ENCODE measurements around the gene MORN1.

Gene MORN1

DNA sequence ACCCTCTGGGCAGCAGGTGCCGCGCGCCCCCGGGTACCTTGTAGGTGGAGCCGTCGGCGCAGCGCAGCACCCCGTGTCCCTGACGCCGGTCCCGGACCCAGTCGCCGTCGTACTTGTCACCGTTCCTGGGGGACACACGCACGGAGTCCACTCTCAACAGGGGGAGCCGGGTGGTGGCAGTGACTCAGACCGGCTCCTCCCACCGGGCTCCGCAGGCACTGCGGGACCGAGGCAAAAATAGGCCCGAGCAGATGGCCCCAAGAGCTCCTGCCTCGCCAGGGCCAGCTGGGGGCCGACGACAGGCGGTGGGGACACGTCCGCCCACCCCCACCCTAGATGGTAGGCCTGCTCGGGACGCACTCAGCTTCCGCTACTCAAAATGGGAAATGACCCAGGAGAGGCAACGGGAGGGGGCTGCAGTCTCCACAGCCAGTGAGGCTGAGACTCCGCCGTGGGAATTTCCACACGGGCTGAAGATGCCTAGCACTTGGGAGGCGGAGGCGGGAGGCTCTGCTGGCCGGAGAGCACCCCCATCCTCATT, 6.3 kb downstream of the MORN1 start:
- no peak for DNase-seq

DNA sequence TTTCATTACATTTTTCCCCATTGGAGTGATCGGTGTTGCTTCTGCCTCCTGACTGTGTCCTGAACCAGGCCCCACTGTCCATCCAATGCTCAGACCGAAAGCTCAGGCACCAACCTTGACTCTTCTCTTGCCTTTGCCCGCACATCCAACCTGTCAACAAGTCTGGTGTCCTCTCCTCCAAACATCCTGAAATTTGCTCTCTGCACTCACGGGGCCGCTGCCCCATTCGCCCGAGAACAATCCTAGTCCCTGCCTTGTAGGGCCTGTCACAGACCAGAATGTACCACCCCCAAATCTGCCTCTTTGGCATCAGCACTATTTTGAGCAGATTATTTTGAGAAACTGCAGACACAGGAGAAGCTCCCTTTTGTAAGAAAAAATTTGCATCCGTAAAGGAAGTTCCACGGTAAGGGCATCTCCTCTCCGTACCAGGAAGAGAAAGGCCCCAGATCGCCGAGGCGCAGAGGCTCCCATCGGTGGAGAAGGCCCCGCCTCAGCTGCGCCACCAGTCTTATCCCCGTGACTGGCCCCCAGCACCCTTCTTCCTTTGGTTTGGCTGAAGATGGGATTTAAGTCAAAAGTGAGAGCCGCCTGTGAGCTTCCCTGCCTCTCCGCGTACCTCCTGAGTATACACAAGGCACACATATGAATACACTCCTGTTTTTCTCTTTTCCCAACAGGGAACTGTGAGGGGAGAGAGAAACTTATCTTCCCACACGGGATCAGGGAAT, 7.1 kb downstream of the MORN1 start:
- no peak for DNase-seq

DNA sequence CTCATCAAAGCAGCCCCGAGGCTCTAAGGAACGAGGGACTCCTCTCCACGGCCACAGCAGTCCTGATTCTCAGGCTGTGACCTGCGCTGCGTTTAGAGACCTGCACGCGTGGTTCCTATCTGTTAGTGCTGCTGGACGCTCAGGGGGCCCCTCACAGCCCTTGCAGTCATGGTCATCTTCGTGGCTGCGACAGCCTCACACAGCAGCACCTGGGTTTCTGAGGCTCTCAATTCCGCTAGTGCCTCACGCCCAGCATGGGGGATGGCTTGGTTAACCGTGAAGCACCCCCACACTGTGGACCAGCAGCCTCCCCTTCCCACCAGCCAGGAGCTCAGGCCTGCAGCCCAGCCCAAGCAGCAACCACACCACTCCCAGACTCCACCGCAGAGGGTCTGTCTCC, 7.8 kb downstream of the MORN1 start:
- no peak for DNase-seq

DNA sequence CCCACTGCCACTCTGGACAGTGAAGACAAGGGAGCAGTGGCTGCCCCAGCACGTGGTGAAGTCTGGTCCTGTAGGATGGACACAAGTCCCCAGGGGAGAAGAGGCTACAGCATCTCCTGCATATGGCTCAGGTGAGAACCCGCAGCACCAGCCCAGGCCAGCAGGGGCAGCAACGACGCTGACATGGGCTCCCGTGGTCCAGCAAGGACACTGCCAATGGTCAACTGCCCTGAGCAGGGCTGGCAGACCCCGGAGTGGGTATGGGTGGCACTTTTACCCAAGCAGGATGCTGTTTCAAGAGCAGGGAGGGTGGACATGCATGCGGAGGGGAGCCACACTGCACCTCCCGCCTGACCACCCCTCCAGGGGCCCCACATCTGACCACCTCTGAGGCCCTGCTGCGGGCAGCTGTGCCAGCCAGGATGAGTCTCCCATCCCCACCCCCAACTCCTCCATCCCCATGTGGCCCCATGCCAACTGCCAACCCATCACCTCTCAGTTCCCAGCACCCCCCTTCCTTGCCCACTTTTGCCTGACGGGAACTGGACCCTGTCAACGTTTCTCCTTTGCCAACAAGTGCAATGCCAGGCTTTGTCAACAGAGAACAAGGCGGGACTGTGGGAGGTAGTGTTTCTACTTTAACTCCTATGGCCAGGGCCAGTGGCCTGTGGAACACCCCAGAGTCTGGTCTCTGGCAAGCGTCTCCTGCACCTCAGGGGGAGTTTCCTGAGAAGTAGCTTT, 8.6 kb downstream of the MORN1 start:
- peak; percentile 65 for DNase-seq

DNA sequence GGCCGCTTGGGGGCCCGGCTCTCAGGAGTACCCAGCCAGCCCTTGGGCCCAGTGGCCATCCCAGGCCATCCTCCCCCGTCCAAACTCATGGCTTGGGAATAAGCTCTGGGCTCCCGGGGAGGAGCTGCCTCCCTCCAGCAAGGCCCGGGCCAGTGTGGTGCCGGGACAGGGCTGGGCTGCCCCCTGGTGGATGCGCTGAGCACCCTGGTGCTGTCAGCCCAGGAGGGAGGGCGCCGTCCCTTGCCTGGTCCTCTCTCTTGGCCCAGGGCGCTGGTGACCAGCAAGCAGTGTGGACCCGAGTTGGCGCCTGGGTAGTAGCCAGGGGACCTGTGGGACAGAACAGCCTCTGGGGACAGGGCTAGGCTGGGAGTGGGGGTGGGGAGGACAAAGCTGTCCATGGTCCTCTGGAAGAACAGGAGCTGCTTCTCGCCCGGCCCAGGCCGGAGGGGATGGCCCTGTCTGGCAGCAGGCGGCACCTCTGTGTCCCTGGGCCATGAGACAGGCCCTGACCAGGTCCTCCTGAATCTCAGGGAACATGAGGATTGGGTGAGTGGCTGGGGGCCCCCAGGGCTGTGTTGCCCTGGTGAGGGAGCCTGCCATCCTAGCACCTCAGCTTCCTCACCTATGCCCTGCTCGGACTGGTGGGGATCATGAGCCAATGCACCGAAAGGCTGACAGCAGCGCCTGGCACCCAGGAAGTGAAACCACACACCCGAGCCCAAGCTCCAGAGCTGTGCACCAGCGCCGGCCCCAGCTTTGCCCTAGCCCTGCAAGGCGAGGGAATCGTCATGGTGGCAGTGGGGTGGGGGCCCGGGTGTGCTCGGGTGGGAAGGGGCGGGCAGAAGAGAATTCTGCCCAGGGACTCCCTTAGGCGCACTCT, 9.4 kb downstream of the MORN1 start:
- DNase-seq = peak; percentile 77

DNA sequence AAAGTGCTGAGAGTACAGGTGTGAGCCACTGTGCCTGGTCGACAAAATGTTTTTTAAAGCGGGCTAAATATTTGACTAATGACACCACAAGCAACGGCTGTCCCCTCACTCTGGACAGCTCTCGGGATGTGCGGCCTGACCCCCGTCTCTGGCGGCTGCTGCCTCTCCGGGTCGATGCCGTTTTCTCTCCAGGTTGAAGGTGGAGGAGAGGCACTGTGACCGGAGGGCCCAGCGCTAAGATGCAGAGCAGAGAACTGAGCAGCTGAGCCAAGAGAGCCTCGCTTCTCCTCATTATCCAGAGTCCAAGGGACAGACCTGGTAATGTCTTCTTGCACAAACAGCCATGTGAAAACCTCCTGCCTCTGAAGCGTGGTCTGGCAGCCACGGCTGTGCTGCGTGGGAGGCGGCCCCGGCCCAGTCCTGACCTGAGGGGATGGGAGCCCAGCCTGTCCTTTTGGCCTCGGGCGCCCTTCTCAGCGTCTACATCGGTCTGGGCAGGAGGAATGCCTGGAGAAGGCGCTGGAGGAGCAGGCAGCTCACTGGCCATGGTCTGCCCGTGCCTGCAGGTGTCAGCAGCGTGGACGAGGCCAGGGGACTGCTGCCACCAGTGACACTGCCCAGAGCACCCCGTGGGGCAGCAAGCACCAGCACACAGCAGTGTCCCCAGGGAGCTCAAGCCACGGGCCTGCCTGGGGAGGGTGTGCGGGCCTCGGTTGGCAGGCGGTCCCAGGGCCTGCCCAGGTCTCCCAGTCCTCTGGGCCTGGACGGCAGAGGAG, 10.3 kb downstream of the MORN1 start:
- no peak for DNase-seq

DNA sequence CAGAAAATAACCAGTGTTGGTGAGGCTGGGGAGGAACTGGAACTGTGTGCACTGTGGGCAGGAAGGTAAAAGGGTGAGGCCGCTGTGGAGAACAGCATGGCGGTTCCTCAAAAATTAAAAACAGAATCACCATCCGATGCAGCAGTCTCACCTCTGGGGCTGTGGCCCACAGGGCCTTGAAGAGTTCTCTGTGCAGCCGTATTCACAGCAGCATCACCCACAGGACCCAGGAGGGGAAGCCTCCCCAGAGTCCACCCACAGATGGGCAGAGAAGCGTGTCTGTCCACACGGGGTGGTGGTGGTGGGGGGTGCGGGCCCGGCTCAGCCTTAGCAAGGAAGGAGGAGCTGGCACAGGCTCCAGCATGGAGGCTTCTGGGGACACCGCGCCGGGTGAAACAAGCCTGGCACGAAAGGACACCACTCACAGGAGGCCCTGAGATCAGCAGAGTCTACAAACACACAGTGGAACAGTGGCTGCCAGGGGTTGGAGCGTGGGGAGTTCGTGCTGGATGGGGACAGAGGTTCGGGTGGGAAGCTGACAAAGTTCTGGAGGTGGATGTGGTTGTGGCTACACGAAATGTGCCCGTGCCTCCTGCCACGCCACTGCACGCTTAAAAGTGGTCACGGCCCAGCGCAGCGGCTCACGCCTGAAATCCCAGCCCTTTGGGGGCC, 11.5 kb downstream of the MORN1 start:
- DNase-seq = no peak

DNA sequence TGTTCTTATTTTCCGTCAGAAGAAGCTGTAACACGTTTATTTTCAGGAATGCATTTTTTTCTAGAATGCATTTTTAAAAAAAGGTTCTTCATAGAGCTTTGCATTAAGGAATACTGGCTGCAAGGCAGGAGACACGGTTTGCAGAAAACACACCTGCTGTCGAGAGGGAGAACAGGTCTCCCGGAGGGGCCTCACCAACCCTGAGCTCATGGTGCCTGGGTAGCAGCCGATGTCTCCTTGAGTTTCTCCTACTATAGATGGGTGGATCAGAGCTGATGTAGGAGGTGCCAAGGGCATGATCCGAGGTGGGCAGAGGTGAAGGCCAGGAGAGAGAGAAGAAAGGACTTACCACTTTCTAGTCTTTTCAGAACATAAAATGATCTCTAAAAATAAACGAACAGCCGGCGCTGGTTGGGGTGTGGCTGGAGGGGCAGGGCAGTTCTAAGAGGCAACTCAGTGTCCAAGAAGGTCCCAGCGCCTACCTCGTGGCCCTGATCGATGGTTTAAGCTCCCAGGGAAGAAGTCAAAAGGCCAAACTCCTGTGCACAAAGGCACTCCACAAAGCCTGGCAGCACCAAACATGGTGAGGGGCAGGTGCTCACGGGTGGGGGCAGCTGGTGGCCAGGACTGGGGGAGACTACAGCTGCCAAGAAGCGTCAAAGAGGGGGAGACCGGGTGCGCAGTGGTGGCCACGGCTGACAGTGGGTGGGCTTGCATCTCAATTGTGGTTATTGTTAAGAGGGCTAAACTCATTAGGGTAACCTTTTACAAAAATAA, 12.2 kb downstream of the MORN1 start:
- DNase-seq = no peak

DNA sequence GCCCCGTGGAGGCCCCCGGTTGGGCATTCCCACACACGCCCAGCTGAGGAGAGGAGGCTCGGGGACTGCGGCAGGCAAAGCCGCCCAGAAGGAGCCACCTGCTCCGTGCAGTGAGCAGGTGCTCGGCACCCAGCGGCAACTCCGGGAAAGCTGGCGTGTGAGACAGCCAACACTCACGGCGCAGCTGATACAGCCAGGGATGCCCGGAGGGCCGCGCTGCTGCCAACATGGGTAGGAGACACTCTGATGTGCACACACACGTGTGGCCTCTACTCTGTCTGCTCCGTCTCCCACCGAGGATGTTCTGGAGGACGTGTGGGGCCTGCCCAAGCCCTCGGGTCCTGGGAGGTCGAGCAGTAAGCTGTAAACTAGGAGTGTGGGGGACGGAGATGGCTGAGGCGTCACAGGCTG, 12.9 kb downstream of the MORN1 start:
- DNase-seq = no peak

DNA sequence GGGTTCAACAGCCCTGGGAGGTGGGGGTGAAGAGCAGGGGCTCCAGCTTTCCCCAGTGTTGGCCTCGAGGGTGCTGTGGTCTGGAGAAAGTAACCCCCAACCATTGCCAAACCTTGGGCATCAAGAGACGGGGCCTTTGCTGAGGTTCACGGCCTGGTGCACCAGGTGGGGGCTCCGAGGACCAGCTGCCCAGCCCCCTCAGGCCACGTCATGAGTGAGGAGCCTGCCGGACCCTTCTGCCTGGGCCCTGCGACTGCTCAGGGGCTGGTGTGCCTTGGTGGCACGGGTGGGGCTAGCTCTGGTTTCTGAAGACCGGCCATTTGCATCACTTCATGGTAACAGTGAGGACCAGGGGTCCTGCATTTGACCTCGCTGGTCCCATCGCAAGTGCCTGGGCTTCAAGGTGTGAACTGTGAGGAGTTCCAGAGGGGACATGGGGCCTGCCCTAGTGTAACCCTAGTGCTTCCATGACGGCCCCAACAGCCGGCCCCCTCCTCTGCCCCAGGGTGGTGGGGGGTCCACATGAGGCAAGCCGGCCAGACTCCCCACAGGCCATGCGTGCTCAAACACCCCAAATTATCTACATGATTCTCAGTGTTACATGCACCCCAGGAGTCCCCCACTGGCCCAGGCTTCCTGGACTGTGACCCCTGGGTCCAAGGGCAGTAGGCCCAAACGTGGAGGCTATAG, 13.5 kb downstream of the MORN1 start:
- no peak for DNase-seq

DNA sequence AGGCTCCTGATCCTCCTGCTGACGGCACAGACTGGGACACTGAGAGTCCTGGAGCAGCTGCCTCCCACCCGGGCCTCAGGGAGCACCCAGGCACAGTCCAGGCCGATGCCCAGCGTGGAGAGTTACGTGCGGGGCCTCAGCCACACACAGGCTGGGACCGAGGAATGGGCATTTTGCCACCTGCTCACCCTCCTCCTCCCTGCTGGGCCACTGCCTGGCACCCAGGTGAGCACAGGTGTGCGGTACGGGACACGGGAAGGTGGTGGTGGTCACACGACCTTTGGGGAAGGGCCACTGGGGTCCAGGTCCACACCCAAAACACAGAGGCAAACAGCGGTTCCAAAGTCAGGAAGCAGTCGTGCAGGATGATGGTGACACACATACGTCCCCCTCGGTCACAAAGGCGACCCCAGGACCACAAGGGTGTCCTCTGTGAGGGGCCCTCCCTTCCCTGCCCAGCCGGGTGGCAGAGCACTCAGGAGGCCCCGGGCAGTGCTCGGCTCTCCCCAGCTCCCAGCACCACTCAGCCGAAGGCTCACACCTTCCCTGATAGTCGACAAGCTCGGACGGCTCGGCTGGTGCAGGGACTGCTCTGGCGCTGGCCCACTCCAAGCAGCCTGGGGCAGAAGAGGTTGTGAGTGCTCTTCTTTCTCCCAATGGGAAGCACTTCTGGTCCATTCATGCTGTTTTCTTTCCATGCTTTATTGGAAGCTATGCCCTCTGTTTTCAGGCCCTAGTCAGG, 14.3 kb downstream of the MORN1 start:
- no peak for DNase-seq

DNA sequence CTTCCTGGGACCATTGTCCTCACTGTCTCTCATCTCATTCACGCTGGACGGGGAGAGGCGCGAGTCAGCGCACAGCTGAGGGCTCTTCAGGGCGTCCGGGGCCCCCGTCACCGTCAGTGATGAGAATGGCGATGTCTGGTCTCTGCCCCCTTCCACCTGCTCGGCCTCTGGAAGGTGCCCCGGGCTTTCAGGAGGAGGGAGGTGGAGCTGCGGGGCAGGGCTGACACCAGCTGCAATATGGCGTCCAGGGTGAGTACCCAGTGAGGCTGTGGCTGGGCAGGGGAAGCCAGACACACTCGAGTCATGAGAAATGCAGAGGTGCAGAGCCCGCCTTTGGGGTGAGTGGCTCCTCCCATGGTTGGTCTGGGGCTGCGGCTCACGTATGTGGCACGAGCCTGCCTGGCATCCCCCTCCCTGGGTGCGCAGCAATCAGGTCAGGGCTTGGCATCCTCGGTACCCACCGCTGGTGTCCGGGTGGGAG, 15.1 kb downstream of the MORN1 start:
- no peak for DNase-seq

DNA sequence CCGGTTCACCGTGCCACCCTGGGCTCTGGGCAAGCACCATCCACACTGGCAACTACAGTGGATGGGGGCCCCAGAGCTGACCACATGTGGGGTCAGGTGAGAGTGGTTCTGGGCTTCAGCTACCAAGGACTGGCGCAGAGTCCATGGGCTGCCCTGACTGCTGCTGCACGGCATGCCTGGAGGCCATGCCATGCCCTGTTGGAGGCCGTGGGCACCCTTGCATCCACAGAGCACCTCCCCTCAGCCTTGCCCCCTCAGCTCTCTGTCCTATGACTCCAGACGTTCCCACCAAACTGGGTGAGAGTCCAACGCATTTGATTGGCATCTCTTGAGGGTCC, 15.5 kb downstream of the MORN1 start:
- no peak for DNase-seq

DNA sequence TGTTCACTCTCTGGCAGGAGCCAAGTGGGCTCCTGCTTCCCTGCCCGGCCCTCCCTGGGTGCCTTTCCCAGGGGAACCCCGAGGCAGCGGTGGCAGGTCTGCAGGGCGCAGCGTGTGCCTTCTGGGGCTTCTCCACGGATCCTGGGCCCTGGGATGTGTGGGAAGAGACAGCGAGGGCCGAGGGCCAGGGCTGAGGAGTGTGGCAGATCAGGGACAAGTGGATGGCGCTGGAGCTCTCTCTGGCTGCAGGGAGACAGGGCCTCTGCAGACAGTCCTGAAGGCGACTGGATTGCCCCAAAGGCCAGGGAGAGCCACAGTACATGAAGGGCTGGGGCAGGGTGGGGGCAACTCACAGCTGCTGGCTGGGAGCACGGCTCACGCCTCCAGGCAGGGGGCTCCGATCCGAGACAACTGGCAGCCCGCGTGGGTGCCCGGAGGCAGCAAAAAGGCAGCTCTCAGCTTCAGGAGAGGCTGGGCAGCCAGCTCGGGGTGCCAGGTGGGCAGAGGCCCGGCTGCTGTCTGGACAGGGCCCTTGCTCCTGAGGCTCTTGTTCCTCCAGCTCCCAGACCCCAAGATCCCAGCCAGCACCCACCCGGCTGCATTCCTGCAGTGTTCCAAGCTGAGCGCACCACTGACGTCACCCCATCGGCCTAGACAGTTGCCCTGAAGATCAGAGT, 16.0 kb downstream of the MORN1 start:
- DNase-seq = no peak

DNA sequence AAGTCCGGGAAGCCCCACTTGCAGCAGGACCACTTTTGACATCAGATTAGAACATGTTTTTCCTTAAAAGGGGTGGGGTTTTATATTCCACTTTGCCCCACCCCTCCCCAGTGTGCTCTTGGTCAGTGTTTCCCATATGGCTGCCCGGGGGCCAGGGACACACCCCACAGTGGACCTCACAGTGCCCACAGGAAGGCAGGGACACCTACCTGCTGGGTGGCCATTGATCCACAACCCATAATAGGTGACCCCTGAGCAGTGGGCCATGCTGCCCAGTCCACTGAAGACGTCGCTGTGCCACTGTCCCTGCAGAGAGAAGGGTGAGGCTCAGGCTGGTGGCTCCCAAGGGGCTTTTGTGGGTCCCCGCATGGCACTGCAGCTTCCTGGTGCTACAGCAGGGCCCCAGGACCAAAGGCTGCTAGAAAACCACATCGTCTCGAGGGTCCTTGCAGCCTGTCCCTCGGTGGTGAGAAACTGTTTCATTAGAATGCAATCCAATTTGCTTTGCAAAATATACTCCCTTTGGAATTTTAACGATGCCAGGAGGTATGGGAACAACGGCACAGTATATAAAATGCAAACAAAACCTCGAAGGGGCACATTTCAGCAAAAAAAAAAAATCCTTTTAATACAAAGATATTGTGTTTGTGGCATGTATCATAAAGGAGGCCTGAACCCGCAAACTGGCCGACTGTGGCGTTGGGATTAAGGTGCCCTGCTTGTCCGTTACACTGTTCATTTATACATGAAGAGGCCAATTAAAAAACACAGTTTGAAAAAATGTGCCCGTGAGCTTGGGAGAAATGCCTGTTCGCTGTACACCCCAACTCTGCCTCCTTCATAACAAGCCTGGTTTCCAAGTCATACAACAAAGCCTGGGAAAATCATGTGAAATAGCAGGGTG, 16.9 kb downstream of the MORN1 start:
- DNase-seq = no peak

DNA sequence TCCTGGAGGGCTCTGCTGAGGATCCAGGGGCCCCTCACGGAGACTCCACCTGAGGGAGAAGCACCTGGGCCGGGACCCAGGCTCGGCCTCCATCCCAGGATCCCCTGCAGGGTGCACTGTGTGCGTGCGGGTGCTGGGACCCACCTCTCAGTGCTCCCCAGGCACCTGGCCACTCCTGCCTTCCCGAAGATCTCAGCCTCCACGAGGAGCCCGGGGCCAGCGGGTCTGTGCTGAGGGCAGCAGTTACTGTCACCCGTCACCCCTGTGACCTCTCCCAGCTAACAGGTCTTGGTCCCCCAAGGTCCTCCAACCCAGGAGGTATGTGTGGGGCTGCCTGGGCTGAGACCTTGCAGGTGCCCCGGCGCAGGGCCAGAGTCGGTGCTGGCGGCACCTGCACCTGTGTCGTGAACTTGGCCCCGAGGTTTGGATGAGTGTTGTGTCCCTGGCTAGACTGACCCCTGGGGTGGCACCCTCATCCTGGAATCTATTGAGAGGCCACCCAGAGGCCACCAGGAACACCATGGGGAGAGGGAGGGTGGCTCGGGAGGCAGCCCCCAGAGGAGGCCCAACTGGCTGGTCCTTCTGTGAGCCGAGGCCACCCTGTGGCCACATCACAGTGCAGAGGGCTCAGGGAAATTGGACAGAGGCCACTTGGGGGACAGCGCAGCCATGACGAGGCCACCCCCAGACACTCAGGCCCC, 17.7 kb downstream of the MORN1 start:
- peak; percentile 55 for DNase-seq
